Adrenal gland (tissue), 5 donors: ENCODE measurements around the gene GPR35.

Experiments
- POLR2A ChIP-seq, 2 donors: fragments of 450-650 bp; IDR thresholded peaks; one replicate each; pipeline ENCODE4 v1.6.1; 2017; ENCODE audit warnings: antibody characterized with exemption in 2 of 2, mild to moderate bottlenecking in 2 of 2, moderate library complexity in 1 of 2
- TF ChIP-seq, protein P1 (sequence below), 6 experiments: fragments of 450-650 bp in 4 of 6; fragments of 200-600 bp in 2 of 6; sonication (generic) in 1 of 6; IDR thresholded peaks; 1 replicate in 5 of 6; 2 replicates in 1 of 6; pipeline versions ENCODE4 v1.5.1 to v1.8.0; 2016 to 2021; ENCODE audit warnings: antibody characterized with exemption in 6 of 6, mild to moderate bottlenecking in 2 of 6, moderate library complexity in 1 of 6
- donor health status: DM: no; HTN: no; CAD: no.

DNA sequence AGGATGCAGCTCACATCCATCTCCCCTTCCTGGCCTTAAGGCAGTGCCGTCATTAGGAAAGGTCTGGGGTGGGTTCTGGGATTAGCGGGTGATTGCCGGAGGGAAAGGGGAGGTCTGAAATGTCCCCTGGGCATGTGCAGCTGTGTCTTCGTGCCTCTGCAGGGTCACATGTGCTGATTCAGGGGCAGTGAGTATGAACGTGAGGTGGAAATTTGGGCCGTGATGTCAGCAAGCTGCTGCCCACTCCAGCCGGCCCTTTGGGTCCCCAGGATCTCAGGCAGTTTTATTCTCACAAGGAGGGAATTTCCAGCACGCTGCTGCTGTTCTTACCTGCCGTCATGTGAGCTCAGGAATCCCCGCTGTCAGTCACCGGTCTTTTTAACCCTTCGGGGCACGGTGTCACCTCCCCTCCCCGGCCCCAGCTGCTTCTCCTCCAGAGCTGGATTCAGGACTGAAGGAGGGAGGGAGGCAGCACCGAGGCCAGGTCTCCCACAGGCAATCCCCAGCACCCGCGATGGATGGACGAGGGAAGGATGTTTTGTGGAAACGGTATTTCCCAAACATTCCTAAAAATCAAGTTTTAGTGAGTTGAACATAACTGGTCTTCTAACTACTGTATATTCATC, 23.5 kb downstream of the GPR35 start:
- TF ChIP-seq POLR2A (IDR thresholded peaks at IDR 0.05): no peak
- TF ChIP-seq, protein P1, sequence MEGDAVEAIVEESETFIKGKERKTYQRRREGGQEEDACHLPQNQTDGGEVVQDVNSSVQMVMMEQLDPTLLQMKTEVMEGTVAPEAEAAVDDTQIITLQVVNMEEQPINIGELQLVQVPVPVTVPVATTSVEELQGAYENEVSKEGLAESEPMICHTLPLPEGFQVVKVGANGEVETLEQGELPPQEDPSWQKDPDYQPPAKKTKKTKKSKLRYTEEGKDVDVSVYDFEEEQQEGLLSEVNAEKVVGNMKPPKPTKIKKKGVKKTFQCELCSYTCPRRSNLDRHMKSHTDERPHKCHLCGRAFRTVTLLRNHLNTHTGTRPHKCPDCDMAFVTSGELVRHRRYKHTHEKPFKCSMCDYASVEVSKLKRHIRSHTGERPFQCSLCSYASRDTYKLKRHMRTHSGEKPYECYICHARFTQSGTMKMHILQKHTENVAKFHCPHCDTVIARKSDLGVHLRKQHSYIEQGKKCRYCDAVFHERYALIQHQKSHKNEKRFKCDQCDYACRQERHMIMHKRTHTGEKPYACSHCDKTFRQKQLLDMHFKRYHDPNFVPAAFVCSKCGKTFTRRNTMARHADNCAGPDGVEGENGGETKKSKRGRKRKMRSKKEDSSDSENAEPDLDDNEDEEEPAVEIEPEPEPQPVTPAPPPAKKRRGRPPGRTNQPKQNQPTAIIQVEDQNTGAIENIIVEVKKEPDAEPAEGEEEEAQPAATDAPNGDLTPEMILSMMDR (IDR thresholded peaks at IDR 0.05): no peak
